ENCODE data around the gene SFTPB. TPM values are rescaled to one million over a fixed set of nuclear protein-coding genes. Genes with fewer than 3 reads are reported as not detected.

The SFTPB gene
- total RNA-seq, 6 experiments from 2014 or later = 0.06 to 1.1 (median 0.79) TPM; not detected in 2

- Histone ChIP-seq H3K27me3 (no peaks in the 10 kb centered on the region), H3K4me1 (peaks cover 0 to 3% (median 0%) of the 10 kb centered on the region in 4 donors), H3K36me3 (no peaks in the 10 kb centered on the region), H3K9me3 (no peaks in the 10 kb centered on the region), H3K4me3 (no peak overlapping the region), H3K27ac (no peak overlapping the region)
- DNase-seq (no peak), ATAC-seq (no peak)
- intact Hi-C loops (cut with DNase I) = no loop called here
- WGBS (ENCODE audit: insufficient coverage, low coverage, low lambda C conversion rate, missing lambda C conversion rate) = 56% methylated on average over 6 of the region's 8 CpGs
- TF ChIP-seq CTCF (IDR thresholded peaks at IDR 0.05) = no peak
- no peak for TF ChIP-seq POLR2A (IDR thresholded peaks at IDR 0.05)
Observed at GRCh38 chr2:85698880-85699254, 30.9 kb upstream of the SFTPB start.

DNA sequence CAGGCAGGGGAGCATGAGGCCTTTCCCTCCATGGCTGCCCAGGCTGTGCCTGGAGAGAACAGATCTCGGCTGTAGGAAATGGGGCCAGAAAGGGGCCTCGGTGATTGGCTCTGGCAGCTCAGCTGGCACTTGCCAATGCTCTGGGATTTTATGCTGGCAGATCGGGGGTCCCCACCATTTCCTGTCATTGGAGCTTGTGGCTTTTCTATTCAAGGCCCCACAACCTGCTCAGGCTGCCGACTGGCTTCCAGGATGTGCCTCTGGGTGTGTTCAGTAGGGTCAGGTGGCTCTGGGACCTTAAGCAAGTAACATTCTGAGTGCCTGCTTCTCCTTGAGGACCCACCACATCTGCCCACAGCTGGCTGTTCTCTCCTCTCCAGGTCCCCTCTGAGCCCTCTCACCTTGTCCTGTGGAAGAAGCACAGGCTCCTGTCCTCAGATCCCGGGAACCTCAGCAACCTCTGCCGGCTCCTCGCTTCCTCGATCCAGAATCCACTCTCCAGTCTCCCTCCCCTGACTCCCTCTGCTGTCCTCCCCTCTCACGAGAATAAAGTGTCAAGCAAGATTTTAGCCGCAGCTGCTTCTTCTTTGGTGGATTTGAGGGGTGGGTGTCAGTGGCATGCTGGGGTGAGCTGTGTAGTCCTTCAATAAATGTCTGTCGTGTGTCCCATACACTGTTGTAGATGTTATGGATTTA is 30.3 kb upstream of the SFTPB start:
- no peaks in the 10 kb centered on the region for H3K9me3 ChIP-seq
- ATAC-seq (peak in 1 of 4 donors; percentile 12), DNase-seq (no peak)
- no peak for TF ChIP-seq POLR2A (IDR thresholded peaks at IDR 0.05)
- no peak for TF ChIP-seq CTCF (IDR thresholded peaks at IDR 0.05)
- H3K4me1 ChIP-seq = no peaks in the 10 kb centered on the region
- WGBS (ENCODE audit: insufficient coverage, low coverage, low lambda C conversion rate, missing lambda C conversion rate) = 40% methylated on average over 1 of the region's 11 CpGs
- H3K27me3 ChIP-seq = no peaks in the 10 kb centered on the region
- no peak overlapping the region for H3K4me3 ChIP-seq
- H3K36me3 ChIP-seq = no peaks in the 10 kb centered on the region
- intact Hi-C loops (cut with DNase I) = no loop called here
- H3K27ac ChIP-seq = no peak overlapping the region

GRCh38 chr2:85697716-85698115 is 29.7 kb upstream of the SFTPB start:
- DNase-seq (no peak), ATAC-seq (no peak)
- H3K27ac ChIP-seq = no peak overlapping the region
- no peaks in the 10 kb centered on the region for H3K9me3 ChIP-seq
- intact Hi-C loops (cut with DNase I) = no loop called here
- no peak overlapping the region for H3K4me3 ChIP-seq
- no peaks in the 10 kb centered on the region for H3K27me3 ChIP-seq
- H3K36me3 ChIP-seq = no peaks in the 10 kb centered on the region
- TF ChIP-seq POLR2A (IDR thresholded peaks at IDR 0.05) = no peak
- TF ChIP-seq CTCF (IDR thresholded peaks at IDR 0.05) = no peak
- no peaks in the 10 kb centered on the region for H3K4me1 ChIP-seq
- WGBS (ENCODE audit: insufficient coverage, low coverage, low lambda C conversion rate, missing lambda C conversion rate) = 40% methylated on average over 1 of the region's 2 CpGs

- no CpG with 5 or more reads among the region's 3 CpGs for WGBS (ENCODE audit: insufficient coverage, low coverage, low lambda C conversion rate, missing lambda C conversion rate)
- no peaks in the 10 kb centered on the region for H3K36me3 ChIP-seq
- no peak overlapping the region for H3K4me3 ChIP-seq
- intact Hi-C loops (cut with DNase I) = no loop called here
- ATAC-seq (peak in 1 of 4 donors; percentile 10), DNase-seq (no peak)
- TF ChIP-seq CTCF (IDR thresholded peaks at IDR 0.05) = no peak
- TF ChIP-seq POLR2A (IDR thresholded peaks at IDR 0.05) = no peak
- no peaks in the 10 kb centered on the region for H3K4me1 ChIP-seq
- H3K27me3 ChIP-seq = no peaks in the 10 kb centered on the region
- no peaks in the 10 kb centered on the region for H3K9me3 ChIP-seq
- H3K27ac ChIP-seq = no peak overlapping the region
Observed at GRCh38 chr2:85697096-85697495, 29.1 kb upstream of the SFTPB start.
